GM21423 (cell line): ENCODE measurements around the gene MT1HL1.
"Not testable (repeated sequence)": the region's sequence is repeated elsewhere in the genome, so short reads cannot be mapped to it uniquely, and the experiment has no call there.

ENCODE experiments used
- ATAC-seq: cut with Tn5 transposase; IDR thresholded peaks from one replicate; pipeline ENCODE4 v1.9.1; 2021; ENCODE audit warnings: mild to moderate bottlenecking, moderate library complexity; ENCODE audit not compliant: unreplicated experiment

The MT1HL1 gene

DNA sequence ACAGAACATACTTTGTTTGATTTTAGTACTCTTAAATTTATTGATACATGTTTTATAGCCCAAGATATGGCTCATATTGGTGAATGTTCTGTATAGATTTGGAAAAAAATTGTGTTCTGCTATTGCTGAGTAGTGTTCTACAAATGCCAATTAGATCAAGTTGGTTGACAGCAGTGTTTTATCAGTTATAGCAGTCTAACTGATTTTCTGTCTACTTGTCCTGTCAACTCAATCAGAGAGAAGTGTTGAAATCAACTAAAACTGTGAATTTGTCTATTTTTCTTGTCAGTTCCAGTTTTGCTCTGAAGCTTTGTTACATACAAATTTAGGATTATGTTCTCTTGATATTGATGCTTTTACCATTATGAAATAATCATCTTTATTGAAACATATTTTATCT, 14.7 kb upstream of the MT1HL1 start:
- ATAC-seq, result no peak

DNA sequence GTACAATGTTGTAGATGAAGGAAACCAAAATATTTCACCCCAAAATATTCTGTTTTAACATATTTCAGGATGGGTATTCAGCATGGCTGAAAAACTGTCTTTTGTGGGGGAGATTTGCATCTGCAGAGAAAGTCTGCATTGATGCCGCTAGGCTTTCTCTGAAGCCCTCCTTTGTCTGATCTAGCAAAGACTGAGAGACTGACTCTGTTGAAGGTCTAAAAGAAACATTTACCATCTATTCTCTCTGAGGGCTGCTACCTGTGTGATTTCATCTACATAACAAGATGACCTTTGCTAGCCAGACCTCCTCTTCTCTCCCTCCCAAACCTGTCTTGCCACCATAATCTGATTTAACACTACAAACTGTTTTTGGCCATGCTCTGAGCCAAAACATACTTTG, 12.4 kb upstream of the MT1HL1 start:
- ATAC-seq, result no peak

DNA sequence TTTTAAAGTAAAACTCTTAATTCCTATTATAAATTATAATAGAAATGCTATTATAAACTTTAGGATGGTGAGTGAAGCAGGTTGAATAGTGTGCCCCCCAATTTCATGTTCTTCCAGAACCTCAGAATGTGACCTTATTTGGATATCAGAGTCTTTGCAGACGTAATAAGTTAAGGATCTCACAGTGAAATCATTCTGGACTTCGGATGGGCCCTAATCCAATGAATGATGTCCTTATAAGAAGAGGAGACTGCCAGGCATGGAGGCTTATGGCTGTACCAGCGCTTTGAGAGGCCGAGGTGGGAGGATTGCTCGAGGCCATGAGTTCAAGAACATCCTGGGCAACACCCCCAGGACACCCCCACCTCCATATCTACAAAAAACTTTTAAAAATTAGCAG, 9.4 kb upstream of the MT1HL1 start:
- ATAC-seq, result no peak

DNA sequence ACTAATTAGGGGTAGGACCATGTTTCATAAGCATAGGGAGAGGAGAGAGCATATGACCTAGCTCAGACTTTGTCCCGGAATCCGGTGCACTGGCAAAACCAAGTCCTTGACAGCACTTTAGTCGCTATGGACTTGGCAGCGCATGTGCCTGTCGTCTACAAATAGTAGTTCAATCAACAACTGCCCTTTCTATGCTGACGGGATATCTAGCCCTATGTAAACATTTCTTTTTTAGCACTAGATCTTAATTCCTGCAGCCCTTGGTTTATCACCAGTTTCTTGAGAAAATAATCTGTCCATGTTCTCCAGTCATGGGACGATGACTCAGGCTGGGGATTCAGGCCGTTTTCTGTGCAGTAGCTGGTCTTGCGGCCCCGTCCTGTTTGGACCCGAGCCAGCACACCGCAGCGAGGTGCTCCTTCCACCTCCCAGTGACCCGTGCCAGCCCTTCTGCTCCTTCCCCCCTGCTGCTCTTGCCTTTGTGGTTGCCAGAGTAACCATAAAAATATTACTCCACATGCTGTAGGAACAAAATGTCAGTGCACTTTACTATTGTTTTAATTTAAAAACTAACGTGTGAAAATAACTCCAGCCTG, 8.6 kb upstream of the MT1HL1 start:
- no peak for ATAC-seq

DNA sequence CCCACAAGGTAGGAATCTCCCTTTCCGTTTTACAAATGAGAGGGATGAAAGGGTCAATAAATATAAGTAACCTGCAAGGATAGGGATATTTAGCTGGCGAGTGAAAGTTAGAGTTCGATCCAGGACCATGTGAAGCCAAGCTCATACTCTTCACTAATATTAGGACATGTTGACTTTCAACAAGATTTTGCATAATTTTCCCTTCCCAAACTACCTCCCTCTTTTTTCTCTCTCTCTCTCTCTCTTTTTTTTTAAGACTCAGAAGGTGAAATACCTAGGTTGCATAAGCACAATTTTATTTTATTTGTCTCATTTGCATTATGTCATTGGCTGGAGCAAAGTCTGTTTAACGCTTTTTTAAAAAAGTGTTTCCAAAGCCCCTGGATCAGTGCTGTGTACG, 8.1 kb upstream of the MT1HL1 start:
- ATAC-seq, result no peak

DNA sequence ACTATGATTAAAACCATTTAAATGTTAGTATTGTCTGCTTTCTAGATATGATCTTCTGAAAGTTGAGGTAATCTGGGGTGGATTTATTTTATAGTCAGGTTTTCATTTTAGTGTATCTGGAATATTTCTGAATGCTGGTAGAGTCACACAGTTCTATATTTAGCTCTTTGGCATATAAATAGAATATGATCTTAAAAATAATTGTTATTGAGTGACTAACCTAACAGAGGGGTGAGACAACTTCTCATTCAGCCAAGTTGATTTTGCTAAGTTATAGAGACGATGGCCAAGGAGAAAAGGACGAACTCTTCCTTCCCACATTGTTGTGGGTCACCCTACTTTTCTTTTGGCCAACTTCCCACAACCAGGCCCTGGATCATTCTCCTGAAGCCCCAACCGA, 7.2 kb upstream of the MT1HL1 start:
- no peak for ATAC-seq

DNA sequence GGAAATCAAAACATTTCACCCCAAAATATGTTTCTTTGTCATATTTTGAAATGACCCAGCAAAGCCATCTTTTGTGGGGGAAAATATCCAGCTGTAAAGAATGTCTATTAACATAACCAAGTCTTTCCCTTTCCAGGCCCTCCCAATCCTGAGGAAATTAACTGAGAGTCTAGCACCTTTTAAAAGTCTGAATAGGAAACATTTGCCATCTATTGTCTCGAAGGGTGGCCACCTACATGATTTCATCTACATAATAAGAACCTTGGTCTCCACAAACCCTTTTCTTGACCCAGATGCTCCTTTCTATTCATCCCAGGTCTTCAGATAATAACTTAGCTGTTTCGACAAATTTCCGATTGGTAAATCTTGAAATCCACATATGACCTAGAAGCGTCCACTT, 5.4 kb upstream of the MT1HL1 start:
- no peak for ATAC-seq

DNA sequence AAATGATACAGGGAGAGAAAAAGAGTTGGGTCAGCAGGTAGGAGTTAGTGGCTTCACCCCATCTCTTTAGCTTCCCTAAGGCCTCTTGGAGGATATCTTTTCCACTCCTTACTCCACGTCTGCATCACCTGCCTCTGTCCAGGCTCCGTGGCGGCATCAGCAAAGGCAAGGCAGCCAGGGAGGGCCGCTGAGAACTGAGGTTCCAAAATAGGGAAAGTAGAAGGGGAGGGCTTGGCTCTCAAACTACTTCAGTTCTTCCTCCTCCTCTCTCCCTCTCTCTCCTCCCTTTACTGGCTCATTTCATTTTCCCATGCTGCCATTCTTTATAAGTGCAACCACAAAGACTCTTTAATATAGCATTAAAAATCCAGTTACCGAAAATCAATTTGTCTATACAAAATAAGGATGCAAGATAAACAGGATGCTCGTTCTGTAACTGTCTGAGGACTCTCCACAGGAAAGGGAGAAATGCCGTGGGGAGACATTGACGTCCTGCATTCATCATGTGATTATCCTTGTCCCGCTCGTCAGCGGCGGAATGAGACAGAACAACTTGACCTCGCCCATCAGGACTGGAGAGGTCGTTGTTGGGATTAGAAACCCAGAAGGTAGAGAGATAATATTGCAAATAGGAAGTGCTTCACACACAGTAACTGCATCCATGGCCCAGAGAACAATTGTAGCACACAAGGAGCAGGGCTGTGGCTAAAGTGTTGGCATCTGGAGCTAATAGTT, 3.1 kb upstream of the MT1HL1 start:
- no peak for ATAC-seq

DNA sequence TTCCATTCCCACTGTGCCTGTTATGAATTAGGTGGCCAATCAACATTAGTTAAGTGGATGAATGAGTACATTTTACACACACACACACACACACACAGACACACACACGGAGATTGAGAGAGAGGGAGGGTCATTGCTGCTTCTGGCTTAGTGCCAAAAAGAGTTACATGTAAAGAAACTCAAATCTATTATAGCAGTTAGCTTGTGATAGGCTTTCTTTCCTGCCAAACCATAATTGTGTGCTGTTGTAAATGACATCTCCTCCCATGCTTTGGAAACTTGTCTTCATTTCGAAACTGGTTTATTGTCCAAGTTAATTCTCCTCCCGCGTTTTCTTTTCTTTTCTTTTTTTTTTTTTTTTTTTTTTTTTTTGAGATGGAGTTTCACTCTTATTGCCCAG, 1.4 kb upstream of the MT1HL1 start:
- no peak for ATAC-seq

DNA sequence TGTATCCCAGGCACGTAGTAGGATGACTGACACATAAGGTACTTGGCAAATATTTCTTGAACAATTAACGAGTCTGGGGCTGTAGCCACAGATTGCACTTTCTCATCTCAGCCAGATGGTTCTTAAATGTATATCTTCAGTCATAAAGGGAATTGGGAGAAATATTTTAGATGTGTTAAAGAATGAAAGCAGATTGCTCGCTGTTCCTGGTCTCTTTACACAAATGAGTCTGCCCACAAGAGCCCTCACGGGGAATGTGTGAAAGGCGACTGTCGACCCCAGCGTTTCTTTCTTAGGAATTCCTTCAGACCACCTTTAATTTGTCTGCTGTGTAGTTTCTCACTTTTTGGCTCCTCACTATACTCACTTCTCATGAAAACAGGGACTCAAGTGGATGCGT, 725 bp downstream of the MT1HL1 start:
- ATAC-seq, result no peak

DNA sequence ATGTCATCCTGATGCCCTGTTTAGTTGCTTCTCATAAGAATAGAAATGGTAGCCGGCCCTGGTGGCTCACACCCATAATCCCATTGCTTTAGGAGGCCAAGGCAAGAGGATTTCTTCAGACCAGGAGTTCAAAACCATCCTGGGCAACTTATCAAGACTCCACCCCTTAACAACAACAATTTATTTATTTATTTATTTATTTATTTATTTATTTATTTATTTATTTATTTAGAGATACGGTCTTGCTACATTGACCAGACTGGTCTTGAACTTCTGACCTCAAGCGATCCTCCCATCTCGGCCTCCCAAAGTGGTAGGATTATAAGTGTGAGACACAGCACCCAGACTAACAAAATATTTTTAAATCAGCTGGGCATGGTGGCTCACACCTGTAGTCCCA, 4.0 kb downstream of the MT1HL1 start:
- ATAC-seq, result no peak

DNA sequence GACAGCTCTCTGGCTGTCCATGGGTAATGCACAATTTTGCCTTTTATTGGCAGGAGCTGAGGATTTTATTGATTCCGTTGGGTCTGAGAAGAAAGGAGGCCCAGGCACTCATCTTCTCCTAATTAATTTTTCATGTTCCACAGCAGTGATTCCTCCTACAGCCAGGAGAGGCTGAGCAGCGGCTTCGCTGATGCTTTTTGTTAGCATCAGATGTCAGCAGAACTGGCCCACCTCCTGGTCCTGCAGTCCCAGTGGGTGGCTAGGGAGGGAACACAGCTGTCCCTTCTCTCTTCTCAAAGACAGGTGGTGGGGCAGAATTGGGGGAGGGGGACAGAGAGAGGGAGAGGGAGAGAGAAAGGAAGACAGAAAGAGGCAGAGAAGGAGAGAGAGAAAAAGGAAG, 5.7 kb downstream of the MT1HL1 start:
- ATAC-seq, result no peak

DNA sequence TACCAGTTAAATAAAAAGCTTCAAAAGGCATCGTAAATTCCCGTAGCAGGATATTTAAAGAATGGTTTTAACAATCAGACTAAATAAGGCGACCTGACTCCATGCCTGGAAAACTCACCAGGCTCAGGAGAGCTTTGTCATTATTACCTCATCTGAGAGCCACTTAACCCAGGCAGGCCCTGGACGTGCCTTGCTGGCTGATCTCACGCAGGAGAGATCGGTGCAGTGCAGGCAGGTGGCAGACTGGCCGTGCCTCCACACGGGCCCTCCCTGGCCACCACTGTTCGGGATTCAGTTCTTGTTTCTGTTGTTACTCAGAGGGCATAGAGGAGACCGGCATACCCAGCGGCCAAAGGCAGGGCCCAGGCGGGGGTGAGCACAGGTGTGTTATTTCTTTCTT, 6.4 kb downstream of the MT1HL1 start:
- no peak for ATAC-seq

DNA sequence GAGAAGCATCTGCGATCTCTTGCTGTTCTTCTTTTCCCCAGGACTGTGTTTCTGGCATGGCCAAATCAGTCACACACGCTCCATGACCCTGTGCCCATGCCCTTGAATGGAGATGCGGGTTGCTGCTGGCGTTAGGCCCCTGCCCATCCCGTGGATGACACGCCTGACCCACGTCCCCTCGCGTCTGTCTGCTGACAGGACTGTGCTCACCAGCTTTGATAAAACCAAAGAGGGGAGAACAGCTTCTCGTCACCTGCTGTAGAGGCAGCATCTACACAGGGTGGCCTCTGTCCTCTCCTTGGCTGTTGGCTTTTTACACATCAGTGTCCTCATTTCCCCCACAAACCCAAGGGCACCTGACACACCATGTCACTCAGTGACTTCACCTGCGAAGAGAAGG, 6.9 kb downstream of the MT1HL1 start:
- ATAC-seq, result no peak

DNA sequence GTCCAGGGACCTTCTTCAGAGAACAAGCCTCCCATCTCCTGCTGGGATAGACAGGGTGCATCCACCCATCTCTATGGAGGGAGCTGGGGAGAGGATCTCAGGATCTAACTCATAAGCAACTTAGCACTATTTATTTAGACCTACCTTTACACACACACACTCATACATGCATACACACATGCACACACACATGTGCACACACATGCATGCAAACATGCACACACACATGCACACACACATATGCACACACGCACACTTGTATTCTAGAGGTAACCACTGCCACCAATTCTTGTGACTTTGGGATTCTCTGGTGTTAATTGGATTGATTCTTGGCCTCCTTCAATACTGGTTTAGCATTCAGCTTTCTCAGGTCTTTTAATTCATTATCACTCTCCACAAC, 9.8 kb downstream of the MT1HL1 start:
- ATAC-seq, result no peak

DNA sequence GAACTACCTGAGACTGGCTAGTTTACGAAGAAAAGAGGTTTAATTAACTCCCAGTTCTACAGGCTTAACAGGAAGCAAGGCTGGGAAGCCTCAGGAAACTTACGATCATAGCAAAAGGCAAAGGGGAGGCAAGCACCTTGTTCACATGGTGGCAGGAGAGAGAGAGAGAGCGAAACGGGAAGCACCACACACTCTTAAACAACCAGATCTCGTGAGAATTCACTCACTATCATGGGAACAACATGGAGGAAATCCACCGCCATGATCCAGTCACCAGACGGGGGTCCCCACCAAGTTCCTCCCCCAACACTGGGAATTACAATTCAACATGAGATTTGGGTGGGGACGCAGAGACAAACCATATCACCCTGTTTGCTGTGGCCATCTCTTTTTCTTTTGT, 11.8 kb downstream of the MT1HL1 start:
- ATAC-seq, result no peak

DNA sequence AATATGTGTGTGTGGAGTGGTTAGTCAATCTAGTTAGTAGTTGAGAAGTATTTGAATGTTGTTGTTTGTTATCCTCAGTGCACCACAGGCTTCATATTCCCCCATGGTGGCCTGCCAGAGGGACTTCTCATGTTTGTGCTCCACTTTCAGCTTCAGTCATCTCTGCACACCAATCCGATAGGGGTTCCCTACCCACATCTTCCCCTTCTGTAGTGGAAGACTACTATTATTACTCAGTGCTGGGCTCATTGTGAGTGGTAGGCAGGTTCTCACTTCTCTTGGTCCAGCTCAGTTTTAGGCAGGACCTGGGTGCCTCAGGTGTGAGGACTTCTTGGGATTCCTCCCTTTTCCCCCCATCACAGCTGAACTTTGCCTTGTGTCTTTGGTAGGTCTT, 14.2 kb downstream of the MT1HL1 start:
- no peak for ATAC-seq

DNA sequence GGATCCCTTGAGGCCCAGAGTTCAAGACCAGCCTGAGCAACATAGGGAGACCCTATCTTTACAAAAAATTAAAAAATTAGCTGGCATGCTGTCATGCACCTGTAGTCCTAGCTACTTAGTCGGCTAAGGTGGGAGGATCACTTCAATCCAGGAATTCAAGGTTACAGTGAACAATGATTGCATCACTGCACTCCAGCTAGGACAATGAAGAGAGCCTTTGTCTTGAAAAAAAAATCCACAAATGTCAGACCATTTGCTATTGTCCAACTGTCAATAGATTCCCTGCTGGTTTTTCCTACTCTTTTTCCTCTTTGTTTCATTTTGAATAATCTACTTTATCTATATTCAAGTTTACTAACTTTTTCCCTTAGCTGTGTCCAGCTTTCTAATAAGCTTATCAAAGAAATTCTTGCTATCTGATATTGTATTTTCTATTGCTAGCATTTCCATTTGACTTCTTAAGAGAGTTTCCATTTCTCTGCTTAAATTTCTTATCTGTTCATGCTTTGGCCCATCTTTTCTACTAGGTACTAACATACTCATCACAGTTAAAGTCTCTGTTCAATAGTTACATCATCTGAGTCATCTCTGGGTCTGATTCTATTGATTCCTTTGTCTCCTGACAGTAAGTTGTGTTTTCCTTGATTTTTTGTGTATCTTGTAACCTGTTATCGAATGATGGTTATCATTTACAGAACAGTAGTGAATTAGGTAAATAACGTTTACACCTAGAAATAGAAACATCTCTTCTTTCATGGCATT, 14.8 kb downstream of the MT1HL1 start:
- no peak for ATAC-seq

DNA sequence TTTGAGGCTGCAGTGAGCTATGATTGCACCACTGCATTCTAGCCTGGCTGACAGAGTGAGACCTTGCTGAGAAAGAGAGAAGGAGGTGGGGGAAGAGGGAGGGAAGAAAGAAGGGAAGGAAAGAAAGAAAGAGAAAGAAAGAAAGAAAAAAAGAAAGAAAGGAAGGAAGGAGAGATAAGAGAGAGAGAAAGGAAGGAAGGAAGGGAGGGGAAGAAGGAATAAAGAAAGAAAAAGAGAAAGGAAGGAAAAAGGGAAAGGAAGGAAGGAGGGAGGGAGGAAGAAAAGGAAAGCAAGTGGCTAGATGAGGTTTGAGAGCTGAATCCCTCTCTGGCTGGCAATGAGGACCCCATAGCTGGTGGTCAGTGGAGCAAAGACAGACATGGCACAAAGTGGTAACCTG, 20.4 kb downstream of the MT1HL1 start:
- no peak for ATAC-seq

DNA sequence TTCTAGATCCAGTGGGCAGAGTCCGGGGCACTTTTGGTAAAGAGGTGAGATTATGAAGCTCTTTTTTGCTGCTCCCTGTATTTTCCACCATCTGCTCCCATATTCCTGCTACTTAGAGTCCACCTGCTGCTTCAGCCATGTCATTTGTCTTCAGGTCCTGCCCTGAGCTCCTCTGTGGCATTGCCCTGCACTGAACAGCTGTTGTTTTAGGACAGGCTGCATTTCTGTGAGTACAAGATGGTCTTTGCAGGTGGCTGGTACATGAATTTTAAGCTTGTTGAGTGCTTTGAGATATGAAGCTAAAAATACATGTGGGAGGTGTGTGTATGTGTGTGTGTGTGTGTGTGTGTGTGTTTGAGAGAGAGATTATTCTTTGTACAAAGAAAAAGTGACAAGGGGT, 21.9 kb downstream of the MT1HL1 start:
- ATAC-seq, result no peak

DNA sequence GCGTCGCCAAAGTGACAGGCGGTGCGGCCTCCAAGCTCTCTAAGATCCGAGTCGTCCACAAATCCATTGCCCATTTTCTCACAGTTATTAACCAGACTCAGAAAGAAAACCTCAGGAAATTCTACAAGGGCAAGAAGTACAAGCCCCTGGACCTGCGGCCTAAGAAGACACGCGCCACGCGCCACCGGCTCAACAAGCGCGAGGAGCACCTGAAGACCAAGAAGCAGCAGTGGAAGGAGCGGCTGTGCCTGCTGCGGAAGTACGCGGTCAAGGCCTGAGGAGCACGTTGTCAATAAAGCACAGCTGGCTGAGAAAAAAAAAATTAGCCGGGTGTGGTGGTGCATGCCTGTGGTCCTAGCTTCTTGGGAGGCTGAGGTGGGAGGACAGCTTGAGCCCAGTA, 22.8 kb downstream of the MT1HL1 start:
- not testable (repeated sequence) for ATAC-seq

DNA sequence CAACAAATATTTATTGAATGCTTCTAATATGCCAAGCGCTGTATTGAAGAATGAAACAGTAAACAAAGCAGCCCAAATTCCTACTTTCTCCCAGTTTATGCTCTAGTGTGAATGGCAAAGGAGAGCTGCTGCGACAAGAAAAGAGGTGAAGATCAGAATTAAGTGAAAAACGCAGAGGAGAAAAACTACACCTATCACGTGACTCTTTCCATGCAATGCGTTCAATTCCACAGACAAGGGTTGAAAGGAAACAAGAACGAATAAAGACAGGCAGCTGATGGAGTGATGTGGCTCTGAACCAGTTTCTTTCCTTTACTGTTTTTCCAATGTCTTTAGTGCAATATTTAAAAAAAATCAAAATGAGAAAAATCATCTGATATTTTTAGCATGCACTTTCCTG, 23.6 kb downstream of the MT1HL1 start:
- no peak for ATAC-seq
